22Rv1 (cell line): ENCODE measurements around the gene DNHD1.

Experiments
- ZFX ChIP-seq: fragments of 450-650 bp; IDR thresholded peaks from 2 replicates; pipeline ENCODE4 v1.6.1; 2017; ENCODE audit warnings: antibody characterized with exemption, borderline replicate concordance
- TF ChIP-seq, protein P1 (sequence below): fragments of 450-650 bp; IDR thresholded peaks from 2 replicates; pipeline ENCODE4 v1.5.1; 2017; ENCODE audit warnings: mild to moderate bottlenecking

GRCh38 chr11:6579681-6580080 is 82.6 kb downstream of the DNHD1 start:
- TF ChIP-seq, protein P1, sequence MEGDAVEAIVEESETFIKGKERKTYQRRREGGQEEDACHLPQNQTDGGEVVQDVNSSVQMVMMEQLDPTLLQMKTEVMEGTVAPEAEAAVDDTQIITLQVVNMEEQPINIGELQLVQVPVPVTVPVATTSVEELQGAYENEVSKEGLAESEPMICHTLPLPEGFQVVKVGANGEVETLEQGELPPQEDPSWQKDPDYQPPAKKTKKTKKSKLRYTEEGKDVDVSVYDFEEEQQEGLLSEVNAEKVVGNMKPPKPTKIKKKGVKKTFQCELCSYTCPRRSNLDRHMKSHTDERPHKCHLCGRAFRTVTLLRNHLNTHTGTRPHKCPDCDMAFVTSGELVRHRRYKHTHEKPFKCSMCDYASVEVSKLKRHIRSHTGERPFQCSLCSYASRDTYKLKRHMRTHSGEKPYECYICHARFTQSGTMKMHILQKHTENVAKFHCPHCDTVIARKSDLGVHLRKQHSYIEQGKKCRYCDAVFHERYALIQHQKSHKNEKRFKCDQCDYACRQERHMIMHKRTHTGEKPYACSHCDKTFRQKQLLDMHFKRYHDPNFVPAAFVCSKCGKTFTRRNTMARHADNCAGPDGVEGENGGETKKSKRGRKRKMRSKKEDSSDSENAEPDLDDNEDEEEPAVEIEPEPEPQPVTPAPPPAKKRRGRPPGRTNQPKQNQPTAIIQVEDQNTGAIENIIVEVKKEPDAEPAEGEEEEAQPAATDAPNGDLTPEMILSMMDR, result no peak
- no peak for TF ChIP-seq ZFX
